C4-2B (cell line): Measurements from ENCODE around the gene BHMT2.

Source experiments
- ZFX ChIP-seq: fragments of 450-650 bp; IDR thresholded peaks from 2 replicates; pipeline ENCODE4 v1.6.1; 2017
- TF ChIP-seq, protein P1 (sequence below): fragments of 450-650 bp; conservative IDR thresholded peaks from 2 replicates; pipeline ENCODE4 v1.5.1; 2017; ENCODE audit warnings: mild to moderate bottlenecking

DNA sequence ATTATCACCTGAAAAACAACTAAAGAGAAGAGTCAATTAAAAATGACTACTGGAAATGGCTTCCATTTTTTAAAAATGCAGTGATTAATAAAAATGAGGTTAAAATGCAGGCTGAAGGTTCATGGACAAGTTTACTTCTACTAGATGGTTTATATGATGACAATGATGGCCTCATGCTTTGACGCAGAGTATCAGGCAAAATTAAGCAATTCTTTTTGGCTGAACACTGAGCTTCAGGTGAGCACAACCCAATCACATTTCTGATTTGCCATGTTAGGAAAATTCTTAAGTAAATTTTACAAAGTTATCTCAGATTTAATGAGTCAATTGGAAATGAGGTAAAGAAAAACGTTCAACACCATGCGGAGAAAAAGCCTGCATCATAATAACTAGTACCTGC lies 22.4 kb upstream of the BHMT2 start:
- TF ChIP-seq, protein P1, sequence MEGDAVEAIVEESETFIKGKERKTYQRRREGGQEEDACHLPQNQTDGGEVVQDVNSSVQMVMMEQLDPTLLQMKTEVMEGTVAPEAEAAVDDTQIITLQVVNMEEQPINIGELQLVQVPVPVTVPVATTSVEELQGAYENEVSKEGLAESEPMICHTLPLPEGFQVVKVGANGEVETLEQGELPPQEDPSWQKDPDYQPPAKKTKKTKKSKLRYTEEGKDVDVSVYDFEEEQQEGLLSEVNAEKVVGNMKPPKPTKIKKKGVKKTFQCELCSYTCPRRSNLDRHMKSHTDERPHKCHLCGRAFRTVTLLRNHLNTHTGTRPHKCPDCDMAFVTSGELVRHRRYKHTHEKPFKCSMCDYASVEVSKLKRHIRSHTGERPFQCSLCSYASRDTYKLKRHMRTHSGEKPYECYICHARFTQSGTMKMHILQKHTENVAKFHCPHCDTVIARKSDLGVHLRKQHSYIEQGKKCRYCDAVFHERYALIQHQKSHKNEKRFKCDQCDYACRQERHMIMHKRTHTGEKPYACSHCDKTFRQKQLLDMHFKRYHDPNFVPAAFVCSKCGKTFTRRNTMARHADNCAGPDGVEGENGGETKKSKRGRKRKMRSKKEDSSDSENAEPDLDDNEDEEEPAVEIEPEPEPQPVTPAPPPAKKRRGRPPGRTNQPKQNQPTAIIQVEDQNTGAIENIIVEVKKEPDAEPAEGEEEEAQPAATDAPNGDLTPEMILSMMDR = no peak
- TF ChIP-seq ZFX = no peak
